ENCODE results near the gene GRM7.

GRM7 gene

GRCh38 chr3:7683426-7683825, 822.5 kb downstream of the GRM7 start:
- DNase-seq = no peak

DNA sequence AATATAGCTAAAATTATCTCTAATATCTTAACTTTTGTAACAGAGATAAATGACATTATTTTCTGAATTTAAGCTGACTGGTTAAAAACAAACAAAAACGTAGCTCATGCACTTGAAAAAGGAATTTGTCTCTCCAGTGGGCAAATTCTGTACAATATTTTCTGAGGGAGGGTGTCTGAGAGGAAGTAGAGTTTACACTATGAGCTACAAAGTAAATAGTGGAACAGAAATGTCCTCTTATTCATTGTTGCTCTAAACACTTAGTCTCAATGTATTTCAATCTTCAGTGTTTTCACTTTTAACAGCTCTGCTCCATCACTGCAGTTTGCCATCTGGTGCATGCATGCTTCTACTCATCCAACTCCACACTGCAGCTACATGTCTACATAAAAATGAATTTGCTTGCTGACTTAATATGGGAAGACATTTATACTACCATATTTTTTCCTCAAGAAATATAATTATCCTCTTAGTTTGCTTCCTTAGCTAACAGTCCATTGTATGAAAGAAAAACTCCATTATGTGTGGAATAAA, 823.3 kb downstream of the GRM7 start:
- DNase-seq = no peak

DNA sequence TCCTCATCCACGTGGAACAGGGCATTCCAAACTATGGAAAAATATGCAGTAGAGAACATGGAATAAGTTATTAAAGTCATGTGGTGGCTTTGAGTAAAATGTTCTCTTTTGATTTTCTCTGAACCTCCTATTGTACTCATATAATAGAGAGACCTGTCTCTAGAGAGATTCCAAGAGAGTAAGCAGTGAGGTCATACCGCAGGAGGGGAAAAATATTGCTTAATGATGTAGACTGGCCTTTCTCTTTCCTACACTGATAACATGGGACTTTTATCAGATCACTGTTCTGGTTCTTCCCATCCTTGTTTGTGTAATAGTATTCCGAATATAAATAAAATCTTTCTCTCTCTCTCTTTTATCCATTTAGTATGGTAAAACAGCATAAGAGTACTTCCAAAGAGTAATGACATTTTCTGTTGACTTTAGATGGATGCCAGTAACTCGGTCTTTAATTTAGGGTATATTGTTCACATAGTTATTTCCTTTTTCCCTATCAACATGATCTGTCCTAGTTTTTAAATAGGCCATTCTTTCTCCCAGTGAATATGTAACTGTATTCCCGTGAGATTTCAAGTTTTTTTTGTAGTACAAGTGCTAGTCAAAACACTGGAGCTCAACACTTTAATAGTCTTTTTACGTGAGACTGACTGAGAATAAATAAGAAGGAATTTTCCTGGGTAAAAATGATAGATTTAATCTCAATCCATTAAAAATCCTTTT, 826.7 kb downstream of the GRM7 start:
- DNase-seq = no peak

GRCh38 chr3:7692866-7693265, 832.0 kb downstream of the GRM7 start:
- DNase-seq = no peak

DNA sequence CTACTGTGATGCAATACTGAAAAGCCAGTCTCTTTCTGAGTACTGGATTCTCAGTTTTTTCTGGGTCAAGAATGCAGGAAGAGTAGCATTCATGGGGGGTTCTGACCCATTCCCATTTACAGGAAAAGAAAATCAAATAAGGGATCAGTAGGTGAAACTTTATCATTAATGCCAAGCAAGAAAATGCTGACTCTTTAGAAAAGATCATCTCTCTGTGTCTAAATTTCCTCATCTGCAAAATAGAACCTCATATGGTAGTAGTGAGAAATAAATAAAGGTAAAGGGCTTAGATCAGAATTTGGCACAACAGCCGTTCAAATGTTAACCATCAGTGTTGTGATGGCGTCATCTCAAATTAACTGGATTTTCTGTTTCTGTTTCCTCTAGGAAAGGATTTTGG, 833.1 kb downstream of the GRM7 start:
- no peak for DNase-seq

- DNase-seq = no peak
Measured at GRCh38 chr3:7695049-7695448, 834.1 kb downstream of the GRM7 start.

DNA sequence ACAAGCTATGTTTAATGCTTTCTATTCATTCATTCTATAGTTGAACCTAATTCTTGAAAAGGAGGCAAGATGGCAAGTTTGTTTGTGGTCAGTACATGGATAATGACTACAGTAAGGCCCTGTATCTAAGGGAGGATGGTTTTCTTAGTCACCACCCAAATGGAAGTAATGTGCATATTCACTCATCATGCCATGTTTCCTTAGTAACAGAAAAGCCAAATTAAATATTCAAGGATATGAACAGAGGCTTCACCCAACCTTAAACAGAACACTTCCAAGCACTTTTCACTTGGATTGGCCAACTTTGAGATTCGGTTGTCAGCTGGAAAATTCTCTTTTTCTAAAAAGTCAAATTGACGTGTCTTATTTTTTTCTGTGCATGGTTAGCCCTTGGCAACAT, 835.4 kb downstream of the GRM7 start:
- no peak for DNase-seq

- DNase-seq = no peak
Measured at GRCh38 chr3:7697548-7697947, 836.6 kb downstream of the GRM7 start.

DNA sequence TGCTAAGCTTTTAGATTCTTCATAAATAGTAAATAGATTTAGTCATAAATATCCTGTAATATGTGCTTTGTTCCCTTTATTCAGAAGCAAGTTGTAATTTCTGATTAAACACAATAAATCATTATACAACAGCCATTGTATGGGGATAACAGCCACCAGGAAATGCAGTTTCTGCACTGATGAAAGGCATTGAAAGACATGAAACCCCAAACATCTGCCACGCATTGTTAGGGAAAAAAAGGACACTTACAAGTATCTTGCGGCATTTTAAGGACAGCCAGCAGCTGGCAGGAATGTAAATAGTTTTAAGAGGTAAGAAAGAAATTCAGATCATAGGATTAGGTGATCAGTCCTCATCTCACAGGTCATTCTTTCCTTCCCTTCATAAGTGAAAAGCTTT, 839.6 kb downstream of the GRM7 start:
- no peak for DNase-seq

DNA sequence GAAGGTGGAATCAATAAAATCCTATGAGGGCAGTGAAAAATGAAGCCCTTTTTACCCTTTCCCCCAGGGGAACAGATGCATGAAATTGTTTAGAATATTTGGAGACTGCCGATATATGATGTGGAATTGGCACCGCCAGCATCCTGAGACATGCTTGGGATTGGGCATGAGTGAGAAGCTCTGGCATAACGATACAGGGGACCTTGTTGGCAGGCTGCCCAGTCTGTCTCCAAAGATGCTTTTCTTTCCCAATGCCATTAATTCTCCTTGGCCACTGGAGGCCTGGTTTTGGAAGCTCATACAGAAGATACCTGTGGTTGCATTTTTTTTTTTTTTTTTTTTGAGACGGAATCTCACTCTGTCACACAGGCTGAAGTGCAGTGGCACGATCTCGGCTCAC, 840.1 kb downstream of the GRM7 start:
- no peak for DNase-seq

DNA sequence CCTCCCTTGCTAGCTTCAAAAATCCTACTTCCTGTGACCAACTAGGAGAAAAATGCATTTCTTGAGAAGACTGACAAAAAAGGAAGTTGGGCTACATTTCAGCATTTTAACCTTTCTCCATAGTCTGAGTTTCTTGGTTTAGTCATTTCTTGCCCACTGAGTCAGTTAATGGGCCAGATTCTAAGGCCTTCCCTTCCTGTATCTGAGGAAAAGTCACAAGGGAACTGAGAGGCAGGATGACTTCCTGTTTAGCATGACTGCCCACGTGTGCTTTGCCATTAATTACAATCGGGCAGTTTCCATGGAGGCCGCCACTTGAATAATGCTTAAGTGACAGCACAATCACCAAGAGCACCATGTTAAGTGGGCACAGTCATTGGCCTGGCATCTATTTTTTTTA, 846.3 kb downstream of the GRM7 start:
- DNase-seq = no peak

- no peak for DNase-seq
Measured at GRCh38 chr3:7709376-7710082, 848.6 kb downstream of the GRM7 start.

GRCh38 chr3:7710284-7710683, 849.4 kb downstream of the GRM7 start:
- no peak for DNase-seq

DNA sequence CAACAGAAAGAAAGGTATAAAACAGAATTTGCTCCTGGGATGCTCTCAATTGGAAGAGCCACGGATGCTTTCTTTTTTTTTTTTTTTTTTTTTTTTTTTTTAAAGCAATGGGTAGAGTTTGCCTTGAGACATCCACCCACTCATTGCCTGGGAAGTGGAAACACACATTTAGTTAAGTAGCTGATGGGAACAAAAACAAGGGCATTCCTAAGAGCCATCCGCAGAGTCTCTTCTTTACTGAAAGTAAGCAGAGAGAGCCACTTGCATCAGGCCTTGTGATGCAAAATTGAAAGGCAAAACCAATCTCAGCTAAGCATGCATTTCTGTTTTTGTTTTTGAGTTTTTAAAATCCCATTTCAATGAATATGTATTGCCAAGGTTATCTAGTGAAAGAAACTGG, 852.8 kb downstream of the GRM7 start:
- no peak for DNase-seq

DNA sequence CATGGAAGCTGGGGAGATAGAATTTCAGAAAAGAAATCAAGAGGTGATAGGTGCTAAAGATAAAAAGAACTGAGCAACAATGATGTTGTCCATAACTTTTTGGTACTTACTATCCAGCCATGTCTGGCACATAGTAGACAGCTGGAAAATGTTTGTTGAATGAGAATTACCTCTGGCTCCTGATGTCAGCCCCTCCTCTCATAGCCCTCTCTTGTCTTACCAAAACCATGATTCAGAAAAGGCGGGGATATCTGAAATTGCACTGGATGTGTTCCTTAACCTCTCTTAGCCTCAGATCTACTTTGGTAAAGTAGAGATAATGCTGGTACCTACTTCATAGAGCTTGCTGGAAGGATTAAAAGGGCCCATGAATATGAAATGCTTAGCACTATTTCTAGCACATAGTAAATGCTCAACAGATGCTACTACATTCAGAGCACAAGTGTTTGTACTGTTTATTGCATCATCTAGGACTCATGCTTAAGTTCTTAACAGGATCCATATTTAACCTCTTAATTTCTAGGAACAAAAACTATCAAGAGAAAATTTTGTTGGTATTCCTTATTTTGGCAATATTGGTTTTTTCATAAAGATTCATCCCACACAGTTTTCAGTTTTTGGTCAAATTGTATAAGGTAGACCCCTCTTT, 859.9 kb downstream of the GRM7 start:
- DNase-seq = no peak

DNA sequence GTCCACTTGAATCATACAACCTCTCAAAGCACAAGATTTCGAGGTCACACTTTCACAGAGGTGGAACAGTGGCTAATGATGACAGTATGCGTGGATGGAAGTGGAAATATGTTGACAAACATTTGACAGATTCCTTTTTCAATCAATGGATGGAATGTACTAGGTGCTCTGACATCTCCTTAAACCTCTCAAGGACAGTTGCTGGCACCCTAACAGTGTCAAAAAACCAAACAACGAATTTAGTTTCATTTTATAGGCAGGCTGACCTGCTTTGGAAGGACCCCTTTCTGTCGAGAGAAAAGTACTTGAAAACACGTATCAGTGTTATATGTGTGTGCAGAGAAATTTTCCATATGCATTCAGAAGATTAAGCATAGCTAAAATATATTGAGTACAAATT, 861.0 kb downstream of the GRM7 start:
- DNase-seq = no peak

DNA sequence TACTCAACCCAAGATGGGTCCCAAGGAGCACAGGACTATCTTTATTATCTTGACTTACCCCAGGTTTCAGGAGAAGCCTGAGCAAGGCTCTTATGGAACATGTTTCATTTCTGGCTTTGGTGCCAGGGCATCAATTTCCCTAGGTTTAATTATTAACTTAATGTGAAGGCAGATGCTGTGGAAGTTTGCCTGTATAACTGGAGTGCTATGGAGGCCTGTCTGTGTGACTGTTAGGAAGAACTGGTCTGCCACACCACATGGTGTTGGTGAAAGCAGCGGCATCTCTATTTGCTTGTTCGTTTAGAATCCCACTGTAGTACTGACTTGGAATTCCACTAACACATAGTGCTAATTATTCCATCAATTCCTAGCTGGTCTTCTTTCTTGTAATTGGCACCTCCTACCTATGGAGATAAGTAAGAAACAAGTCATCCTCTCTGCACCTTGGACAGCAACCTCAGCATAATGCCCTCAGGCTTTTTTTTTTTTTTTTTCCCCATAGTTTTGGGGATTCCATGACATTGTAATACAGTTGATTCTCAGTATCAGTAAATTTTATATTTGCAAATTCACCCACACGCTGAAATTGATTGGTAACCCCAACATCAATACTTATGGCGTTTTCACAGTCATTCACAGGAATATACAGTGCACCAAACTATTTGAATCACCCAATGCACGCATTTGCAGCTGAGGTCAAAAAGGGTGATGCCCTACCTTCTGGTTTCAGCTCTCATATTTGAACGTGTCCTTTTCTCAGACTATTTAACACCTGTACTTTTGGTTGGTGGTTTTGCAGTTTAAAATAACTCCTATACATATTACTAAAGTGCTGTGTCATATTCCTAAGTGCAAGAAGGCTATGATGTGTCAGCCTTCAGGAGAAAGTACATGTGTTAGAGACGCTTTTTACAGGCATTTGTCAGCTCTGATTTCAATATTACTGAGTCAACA, 867.9 kb downstream of the GRM7 start:
- no peak for DNase-seq

DNA sequence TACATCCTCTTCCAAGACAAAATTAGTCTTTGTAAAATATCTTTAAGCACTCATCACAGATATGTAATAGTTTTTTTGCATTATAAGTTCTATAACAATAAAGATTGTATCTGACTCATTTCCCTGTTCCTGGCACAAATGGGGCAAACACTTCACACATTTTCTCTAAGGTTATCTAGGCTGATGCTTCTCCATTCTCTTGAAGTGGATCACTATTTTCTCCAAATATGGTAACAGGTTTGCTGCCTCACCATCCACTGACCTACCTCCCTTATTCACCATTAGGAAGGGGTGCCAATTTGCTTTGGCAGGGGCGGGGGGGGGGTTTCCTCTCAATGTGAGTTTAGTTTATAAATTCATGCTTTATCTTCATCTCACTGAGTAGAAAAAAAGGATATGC, 873.0 kb downstream of the GRM7 start:
- no peak for DNase-seq

- DNase-seq = no peak
Measured at GRCh38 chr3:7734456-7734855, 873.5 kb downstream of the GRM7 start.

- no peak for DNase-seq
Measured at GRCh38 chr3:7737263-7737662, 876.3 kb downstream of the GRM7 start.

DNA sequence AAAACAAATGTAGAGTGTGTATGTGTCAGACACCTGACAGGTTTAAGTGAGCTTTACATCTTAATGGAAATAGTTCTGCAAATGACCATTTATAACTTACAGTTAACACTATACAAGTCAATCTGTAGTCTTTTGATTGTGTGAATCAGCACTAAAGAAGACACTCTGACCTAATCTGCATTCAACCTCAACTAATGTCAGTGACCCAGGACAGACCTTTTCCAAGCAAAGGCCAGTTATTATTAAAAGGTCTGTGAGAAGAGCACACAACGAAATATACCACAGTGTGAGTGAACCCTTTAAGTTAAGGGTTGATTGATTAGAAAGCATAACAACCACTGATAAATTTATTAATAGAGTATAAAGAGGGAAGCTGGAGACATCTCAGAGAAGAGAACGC, 878.8 kb downstream of the GRM7 start:
- DNase-seq = no peak

GRCh38 chr3:7740458-7740857, 879.5 kb downstream of the GRM7 start:
- no peak for DNase-seq

GRCh38 chr3:7744850-7745249, 883.9 kb downstream of the GRM7 start:
- DNase-seq = no peak

Measured in DMS 273 treated with DMSO at 0.1 percent for 48 hours (cell line).